ENCODE data around the gene RABGAP1L.
"Not testable (repeated sequence)": the region's sequence is repeated elsewhere in the genome, so short reads cannot be mapped to it uniquely, and the experiment has no call there.

The RABGAP1L gene

GRCh38 chr1:174989536-174990220, 830.4 kb downstream of the RABGAP1L start:
- DNase-seq = no peak

DNA sequence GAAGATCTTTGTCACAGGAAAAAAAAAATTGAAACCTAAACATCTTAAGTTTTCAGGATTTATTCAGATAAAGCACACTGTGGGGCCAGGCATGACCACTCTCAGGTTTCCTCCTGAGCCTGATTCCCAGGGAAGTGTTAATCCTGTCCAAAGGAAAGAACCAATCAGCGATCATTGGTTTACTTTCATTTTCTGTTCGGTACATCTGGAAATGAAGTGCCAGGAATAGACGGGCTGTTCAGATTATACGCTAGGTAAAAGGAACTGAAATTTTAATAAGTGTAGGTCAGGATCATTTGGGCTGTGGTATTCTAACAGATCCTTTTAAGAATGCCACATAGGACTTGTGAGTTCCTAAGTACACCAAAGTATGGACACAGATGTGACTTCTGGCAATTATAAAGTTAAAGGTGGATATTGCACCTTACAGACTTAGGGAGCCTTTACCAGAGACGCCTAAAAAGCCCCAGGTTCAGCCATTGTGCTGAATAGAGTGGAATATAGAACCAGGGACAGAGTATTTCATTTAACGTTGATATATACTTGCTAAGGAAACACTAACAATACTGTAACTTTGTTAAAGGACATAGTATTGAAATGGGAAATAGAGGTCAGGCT, 831.2 kb downstream of the RABGAP1L start:
- no peak for DNase-seq

DNA sequence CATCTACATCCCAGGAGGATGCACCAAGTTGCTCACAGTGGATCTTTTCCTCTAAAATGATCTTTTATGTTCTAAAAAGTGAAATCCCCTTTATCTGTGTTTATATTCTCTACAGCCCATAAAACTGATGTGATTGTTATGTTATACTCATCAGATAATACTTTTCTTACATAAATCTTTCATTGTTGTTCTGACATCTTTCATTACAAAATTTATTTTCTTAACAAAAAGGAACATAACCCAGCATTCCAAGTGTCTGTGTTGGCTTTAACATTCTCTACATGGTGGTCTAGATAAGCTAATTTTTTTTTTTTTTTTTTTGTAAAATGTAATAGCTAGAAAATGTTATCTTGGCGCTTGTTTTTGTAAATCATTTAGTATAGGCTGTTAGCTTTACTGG, 832.2 kb downstream of the RABGAP1L start:
- no peak for DNase-seq

GRCh38 chr1:174995121-174995520, 835.8 kb downstream of the RABGAP1L start:
- DNase-seq = no peak

- no peak for DNase-seq
Observed at GRCh38 chr1:174995916-174996315, 836.6 kb downstream of the RABGAP1L start.

DNA sequence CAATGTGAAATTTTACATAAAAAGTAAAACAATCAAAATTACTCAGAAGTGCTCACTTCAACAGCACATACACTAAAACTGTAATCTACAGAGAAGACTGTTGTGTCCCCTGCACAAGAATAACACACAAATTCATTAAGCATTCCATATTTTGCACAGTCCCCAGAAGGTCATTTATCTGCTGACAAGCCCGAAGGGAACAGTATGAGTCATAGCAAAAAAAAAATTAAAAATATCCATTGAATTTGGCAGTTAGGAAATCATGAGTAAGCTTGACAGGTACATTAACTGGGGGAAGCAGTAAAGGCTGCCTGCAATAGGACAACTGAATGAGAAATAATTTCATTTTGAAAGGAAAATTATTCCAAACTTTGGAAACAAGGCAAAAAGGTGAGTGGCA, 837.2 kb downstream of the RABGAP1L start:
- no peak for DNase-seq

- DNase-seq = no peak
Observed at GRCh38 chr1:174997041-174997440, 837.7 kb downstream of the RABGAP1L start.

DNA sequence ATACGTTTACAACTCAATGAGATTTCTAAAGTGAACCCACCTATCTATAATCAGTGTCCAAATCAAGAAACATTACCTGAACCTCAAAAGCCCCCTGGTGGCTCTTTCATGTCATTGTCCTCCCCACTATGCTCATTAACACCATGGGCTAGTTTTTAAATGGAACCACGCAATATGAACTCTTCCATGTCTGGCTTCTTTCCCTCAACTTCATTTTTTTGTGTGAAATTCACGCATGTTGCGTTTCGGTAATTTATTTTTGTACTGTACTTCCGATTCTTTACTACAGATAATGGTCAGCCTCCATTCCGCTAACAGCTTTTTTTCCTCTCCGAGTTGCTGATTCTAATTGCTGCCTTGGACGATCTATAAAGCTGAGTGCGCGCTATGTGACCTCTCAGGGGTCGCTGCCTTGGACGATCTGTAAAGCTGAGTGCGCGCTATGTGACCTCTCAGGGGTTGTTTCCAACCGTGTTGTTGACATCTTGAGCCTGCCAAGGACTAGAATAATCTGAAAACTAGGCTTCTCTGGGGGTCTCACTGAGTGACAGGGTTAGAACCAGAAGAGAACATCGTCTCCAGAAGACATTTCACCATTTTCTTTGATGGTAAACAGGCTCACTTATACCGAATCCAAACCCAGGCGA, 839.4 kb downstream of the RABGAP1L start:
- DNase-seq = peak; percentile 33

- peak; percentile 97 for DNase-seq
Observed at GRCh38 chr1:174999216-174999935, 840.1 kb downstream of the RABGAP1L start.

DNA sequence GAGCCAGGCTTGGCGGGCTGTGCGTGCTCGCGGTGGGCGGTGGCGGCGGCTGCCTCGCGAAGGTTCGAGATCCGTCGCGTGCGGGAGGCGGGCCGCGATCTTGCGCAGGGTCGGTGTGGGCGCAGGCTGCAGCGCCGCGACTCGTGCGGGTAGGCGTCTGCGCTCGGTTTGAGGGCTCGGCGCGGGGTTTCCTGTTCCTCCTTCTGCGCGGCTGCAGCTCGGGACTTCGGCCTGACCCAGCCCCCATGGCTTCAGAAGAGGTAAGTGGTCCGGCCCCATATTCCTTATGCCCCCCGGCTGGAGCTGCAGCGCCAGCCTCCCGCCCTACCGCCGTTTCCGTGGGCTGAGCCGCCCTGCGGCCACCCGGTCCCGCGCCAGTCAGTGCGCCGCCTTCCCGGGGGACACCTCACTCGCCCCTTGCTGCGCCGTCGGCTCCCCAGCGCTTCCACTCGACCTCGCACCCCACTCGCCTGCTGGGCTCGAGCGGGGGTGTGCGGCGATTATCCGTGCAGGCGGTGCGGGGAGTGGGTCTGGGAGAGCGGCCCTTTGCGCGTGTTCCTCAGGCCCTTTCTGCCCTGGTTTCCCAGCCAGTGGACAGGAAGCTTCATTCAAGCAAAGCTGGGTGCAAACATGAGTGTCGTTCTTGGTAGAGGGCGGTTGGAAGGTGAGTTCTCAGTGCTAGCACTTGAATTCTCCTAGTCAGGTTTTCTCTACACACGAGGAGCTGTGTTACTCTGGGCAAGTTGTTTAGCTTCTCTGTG, 840.8 kb downstream of the RABGAP1L start, which contains the start of gene CACYBP:
TSS of gene CACYBP (plus strand) at position 12 of the 761 bp plus-strand sequence. CDS start at position 246, 234 bp downstream.
- no peak for DNase-seq

DNA sequence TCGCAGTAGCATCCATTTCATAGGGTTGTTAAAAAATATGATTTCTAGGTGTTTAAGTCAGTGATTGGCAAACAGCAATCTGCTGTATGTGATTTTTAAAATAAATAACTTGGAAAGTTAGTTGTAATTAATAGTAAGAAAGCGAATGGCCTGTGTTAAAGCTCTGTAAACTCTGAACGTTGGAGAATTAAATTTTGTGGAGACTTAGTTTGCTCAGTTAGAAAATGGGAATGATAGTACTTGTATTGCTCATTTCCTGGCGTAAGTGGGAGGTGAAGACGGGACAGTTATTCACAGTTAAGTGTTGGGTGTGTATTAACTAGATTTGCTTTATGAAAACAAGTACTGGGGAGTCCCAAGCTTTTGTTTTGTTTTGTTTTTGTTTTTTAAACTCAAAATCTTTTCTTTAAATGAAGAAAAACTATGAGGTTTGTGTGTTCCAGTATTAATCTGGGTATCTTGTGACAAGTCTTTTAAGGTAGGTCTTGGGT, 841.4 kb downstream of the RABGAP1L start:
- DNase-seq = no peak

GRCh38 chr1:175002910-175003517, 843.7 kb downstream of the RABGAP1L start:
- no peak for DNase-seq

DNA sequence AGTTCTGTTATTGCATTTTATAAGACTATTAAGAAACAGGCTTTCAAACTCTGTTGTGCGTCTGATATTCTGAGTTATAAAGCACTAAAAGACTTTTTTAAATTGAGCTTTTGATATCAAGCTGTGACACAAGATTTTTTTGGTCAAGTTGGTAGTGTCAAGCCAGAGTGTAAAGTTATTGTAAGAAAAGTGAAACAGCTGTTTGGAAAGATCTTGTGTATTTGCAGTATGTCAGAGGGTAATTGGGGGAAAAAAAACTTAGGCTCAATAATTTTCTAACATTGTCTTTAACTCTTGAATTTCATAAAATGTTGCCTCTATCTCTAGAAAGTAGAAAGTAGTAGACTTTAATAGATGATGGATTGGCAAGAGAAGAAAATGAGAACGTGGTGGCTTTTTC, 844.2 kb downstream of the RABGAP1L start:
- DNase-seq = no peak

DNA sequence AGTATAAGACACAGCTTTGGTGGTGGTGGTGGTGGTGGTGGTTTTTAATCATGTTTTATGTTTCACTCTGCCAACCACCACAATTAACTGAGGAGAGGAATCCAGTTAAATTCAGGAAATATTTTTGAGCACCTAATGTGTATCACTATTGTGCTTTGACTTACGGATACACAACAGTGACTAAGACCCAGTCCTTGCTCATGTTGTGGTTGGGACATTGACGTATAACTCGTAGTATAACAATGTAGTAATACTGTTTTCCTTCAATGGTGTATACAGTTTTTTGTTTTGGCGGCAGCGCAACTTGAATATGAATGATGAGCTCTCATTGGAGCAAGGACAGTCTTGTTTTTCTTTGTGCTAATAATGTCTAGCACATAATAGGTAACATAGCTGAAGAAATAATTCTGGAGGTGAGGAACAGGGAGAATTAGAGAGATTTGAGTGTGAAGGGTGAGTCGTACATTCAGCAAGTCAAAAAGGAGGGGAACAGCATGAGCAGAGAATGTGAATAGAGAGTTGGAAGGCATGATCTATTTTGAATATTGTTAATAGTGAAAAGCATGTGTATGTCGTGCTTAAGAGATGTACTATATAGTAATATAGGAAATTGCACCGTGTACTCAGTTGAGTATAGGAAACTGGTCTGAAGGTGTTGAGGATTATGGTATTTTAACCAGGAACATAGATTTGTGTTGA, 845.9 kb downstream of the RABGAP1L start:
- DNase-seq = no peak

DNA sequence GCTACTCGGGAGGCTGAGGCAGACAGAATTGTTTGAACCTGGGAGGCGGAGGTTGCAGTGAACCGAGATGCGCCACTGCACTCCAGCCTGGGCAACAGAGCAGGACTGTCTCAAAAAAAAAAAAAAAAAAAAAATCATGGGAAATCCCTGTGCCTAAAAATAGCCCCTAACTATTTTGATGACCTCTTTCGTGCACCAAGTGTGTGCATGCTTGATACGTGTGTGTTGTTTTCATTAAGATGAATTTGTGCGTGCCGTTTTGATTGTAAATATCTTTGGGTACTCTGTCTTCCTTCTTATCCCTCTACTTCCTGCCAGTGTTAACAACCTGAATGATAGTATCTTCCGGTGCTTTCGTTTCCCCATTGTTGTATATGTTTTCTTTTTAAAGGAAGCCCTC, 850.2 kb downstream of the RABGAP1L start:
- no peak for DNase-seq

DNA sequence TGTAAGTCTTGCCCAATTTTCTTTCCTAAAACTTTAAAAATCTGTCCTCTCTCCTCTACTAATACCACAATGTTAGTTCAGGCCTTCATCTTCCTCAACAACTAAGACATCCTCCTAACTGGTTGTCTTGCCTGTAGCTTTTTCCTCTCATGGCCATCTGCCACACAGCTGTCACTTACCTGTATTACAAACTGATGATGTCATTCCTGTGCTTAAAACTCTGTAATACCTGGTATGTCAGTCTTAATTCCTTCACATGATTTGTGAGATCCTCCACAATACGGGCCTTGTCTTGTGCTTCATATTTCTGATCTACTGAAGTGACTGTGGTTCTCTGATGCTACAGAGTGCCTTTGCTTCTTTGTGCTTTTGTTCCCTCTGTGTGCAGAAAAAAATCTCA, 854.1 kb downstream of the RABGAP1L start:
- DNase-seq = no peak

DNA sequence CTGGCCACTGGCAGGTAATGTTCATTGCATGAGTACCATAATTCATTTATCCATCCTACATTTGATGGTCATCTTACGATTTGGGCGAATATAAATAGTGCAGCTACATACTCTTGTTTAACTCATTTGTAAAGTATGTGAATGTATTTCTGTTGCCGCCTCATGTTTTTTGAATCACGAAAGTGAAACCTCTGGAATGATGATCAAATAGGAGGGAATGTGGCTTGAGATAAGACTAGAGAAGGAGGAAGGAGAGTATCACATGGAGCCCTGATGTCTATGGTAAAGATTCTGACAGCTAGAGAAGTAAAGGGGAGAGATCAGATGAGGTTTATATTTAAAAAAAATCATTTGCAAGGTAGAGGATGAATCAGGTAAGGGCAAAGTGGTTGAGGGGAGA, 855.9 kb downstream of the RABGAP1L start:
- no peak for DNase-seq

GRCh38 chr1:175019524-175019923, 860.2 kb downstream of the RABGAP1L start:
- no peak for DNase-seq

DNA sequence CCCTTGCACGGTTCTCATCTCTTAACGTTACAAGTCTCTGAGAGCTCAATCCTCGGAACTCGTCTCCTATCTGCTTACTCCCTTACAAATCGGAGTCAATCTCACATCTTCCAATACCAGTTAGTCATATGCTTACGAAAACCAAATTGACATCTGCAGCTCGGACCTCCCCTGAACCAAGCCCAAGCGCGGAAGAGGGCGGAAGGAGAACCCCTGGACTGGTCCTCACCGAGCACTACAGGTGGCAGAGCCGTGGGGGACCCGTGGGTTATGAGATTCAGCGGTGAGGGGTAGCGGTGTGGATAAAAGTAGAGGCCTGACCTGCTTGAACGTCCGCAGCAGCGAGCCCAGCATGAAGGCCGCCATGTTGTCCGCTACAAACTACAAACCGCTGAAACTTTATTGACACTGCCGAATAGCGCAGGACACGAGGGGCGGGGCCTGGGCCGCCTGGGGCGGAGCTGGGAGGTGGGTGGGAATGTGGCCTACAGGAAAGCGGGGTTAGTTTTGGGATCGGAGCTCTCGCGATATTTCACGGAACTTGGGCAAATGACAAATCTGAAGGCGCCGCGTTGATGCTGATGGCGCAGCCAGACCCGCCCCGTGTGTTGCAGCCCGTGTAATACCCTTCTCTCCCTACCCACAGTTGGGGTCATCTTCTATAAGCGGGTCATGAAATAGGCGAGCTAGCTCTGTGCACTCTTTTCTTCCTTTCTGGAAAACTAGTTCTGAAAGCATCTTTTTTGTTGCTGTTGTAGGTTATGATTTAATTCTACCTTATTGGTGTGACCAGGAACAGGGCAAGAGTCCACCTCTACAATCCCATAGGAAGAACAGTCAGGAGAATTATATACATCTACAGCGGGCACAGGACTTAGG, 864.0 kb downstream of the RABGAP1L start, which contains the start of gene MRPS14:
TSS of gene MRPS14 (minus strand) at position 383 of the 879 bp plus-strand sequence. CDS start at position 366, 17 bp downstream.
- DNase-seq = peak; percentile 98

GRCh38 chr1:175023922-175024242, 864.6 kb downstream of the RABGAP1L start:
- DNase-seq = not testable (repeated sequence)

Measured in activated naive CD4-positive, alpha-beta T cell treated with anti-CD3 and anti-CD28 coated beads, Interleukin-2, amount 50 U/mL, for 16 hours (primary cell).